ENCODE results near the gene TMEM141.

The TMEM141 gene

GRCh38 chr9:136793086-136793946, 2.2 kb downstream of the TMEM141 start:
- H3K4me2 ChIP-seq (ENCODE audit: low read depth, low read length, poor library complexity, severe bottlenecking) = no peak overlapping the region
- peaks cover 12% of the 10 kb centered on the region for H3K4me1 ChIP-seq (ENCODE audit: insufficient read depth, low read length, poor library complexity, severe bottlenecking)
- no peaks in the 10 kb centered on the region for H3F3A ChIP-seq (ENCODE audit: low read depth)
- no peak overlapping the region for H2AFZ ChIP-seq (ENCODE audit: low read length)
- H3K36me3 ChIP-seq (ENCODE audit: insufficient read depth, low read length) = no peaks in the 10 kb centered on the region
- TF ChIP-seq EZH2phosphoT487 (IDR thresholded peaks at IDR 0.05; ENCODE audit: borderline replicate concordance) (no peak), CTCF (conservative IDR thresholded peaks at IDR 0.05; ENCODE audit: low read length) (no peak)
- H3K4me3 ChIP-seq (ENCODE audit: low read length, poor library complexity, severe bottlenecking) = no peak overlapping the region
- H3K27me3 ChIP-seq (ENCODE audit: insufficient read depth, low read length, poor library complexity, severe bottlenecking) = no peaks in the 10 kb centered on the region
- H3K9me3 ChIP-seq (ENCODE audit: insufficient read depth, low read depth, low read length) = no peaks in the 10 kb centered on the region
- peaks cover 9% of the 10 kb centered on the region for H4K20me1 ChIP-seq (ENCODE audit: insufficient read depth, low read length, poor library complexity, severe bottlenecking)
- H3K9ac ChIP-seq (ENCODE audit: low read depth, low read length, poor library complexity, severe bottlenecking) = no peak overlapping the region
- H3K79me2 ChIP-seq (ENCODE audit: insufficient read depth, low read length) = no peaks in the 10 kb centered on the region; the same call in 1 of the 2 replicates
- no peaks in the 10 kb centered on the region for H3K9me2 ChIP-seq (replicated peaks; ENCODE audit: low read depth, low read length)

GRCh38 chr9:136794281-136794999, 3.3 kb downstream of the TMEM141 start:
- peaks cover 11% of the 10 kb centered on the region for H3K4me1 ChIP-seq (ENCODE audit: insufficient read depth, low read length, poor library complexity, severe bottlenecking)
- H3K9me2 ChIP-seq (replicated peaks; ENCODE audit: low read depth, low read length) = no peaks in the 10 kb centered on the region
- H3K4me3 ChIP-seq (ENCODE audit: low read length, poor library complexity, severe bottlenecking) = no peak overlapping the region
- no peaks in the 10 kb centered on the region for H3F3A ChIP-seq (ENCODE audit: low read depth)
- H3K4me2 ChIP-seq (ENCODE audit: low read depth, low read length, poor library complexity, severe bottlenecking) = no peak overlapping the region
- H3K79me2 ChIP-seq (ENCODE audit: insufficient read depth, low read length) = no peaks in the 10 kb centered on the region; the same call in 1 of the 2 replicates
- no peaks in the 10 kb centered on the region for H3K36me3 ChIP-seq (ENCODE audit: insufficient read depth, low read length)
- H4K20me1 ChIP-seq (ENCODE audit: insufficient read depth, low read length, poor library complexity, severe bottlenecking) = peaks cover 9% of the 10 kb centered on the region
- TF ChIP-seq EZH2phosphoT487 (IDR thresholded peaks at IDR 0.05; ENCODE audit: borderline replicate concordance) (no peak), CTCF (conservative IDR thresholded peaks at IDR 0.05; ENCODE audit: low read length) (no peak)
- H3K9me3 ChIP-seq (ENCODE audit: insufficient read depth, low read depth, low read length) = no peaks in the 10 kb centered on the region
- no peaks in the 10 kb centered on the region for H3K27me3 ChIP-seq (ENCODE audit: insufficient read depth, low read length, poor library complexity, severe bottlenecking)
- no peak overlapping the region for H3K9ac ChIP-seq (ENCODE audit: low read depth, low read length, poor library complexity, severe bottlenecking)
- no peak overlapping the region for H2AFZ ChIP-seq (ENCODE audit: low read length)

GRCh38 chr9:136795000-136795348, 3.8 kb downstream of the TMEM141 start:
- peaks cover 9% of the 10 kb centered on the region for H4K20me1 ChIP-seq (ENCODE audit: insufficient read depth, low read length, poor library complexity, severe bottlenecking)
- no peaks in the 10 kb centered on the region; the same call in 1 of the 2 replicates for H3K79me2 ChIP-seq (ENCODE audit: insufficient read depth, low read length)
- H3K9me3 ChIP-seq (ENCODE audit: insufficient read depth, low read depth, low read length) = no peaks in the 10 kb centered on the region
- H3K9me2 ChIP-seq (replicated peaks; ENCODE audit: low read depth, low read length) = no peaks in the 10 kb centered on the region
- no peaks in the 10 kb centered on the region for H3K36me3 ChIP-seq (ENCODE audit: insufficient read depth, low read length)
- H3K27me3 ChIP-seq (ENCODE audit: insufficient read depth, low read length, poor library complexity, severe bottlenecking) = no peaks in the 10 kb centered on the region
- H2AFZ ChIP-seq (ENCODE audit: low read length) = no peak overlapping the region
- no peak overlapping the region for H3K4me3 ChIP-seq (ENCODE audit: low read length, poor library complexity, severe bottlenecking)
- H3K4me1 ChIP-seq (ENCODE audit: insufficient read depth, low read length, poor library complexity, severe bottlenecking) = peaks cover 11% of the 10 kb centered on the region
- no peak overlapping the region for H3K4me2 ChIP-seq (ENCODE audit: low read depth, low read length, poor library complexity, severe bottlenecking)
- no peak for TF ChIP-seq EZH2phosphoT487 (IDR thresholded peaks at IDR 0.05; ENCODE audit: borderline replicate concordance)
- TF ChIP-seq CTCF (conservative IDR thresholded peaks at IDR 0.05; ENCODE audit: low read length) = no peak
- H3K9ac ChIP-seq (ENCODE audit: low read depth, low read length, poor library complexity, severe bottlenecking) = no peak overlapping the region
- H3F3A ChIP-seq (ENCODE audit: low read depth) = no peaks in the 10 kb centered on the region
